Measurements from ENCODE around the gene DTNA. TPM values are rescaled to one million over a fixed set of nuclear protein-coding genes. Genes with fewer than 3 reads are reported as not detected.

Gene DTNA
- total RNA-seq, 2 donors from 2014 or later = 41.0 to 78.4 TPM

GRCh38 chr18:34772887-34773286 lies 62.8 kb downstream of the DTNA start:
- no peak for DNase-seq (ENCODE audit: low spot score)
- Histone ChIP-seq H3K4me1 (ENCODE audit: control insufficient read depth in 1 of 2, low read depth in 2 of 2) (peaks cover 13 to 32% of the 10 kb centered on the region in 2 donors), H3K27ac (peak overlapping the region in 1 of 2 donors; percentile 12), H3K27me3 (replicated peaks; ENCODE audit: insufficient read depth) (no peaks in the 10 kb centered on the region), H3K4me3 (no peak overlapping the region), H3K9me3 (no peaks in the 10 kb centered on the region), H3K36me3 (no peaks in the 10 kb centered on the region)
- no peak for ATAC-seq (ENCODE audit: insufficient number of reproducible peaks, low FRiP score, low read depth)
- TF ChIP-seq CTCF (IDR thresholded peaks at IDR 0.05) = no peak

GRCh38 chr18:34773378-34773777 lies 63.3 kb downstream of the DTNA start:
- Histone ChIP-seq H3K4me1 (ENCODE audit: control insufficient read depth in 1 of 2, low read depth in 2 of 2) (peaks cover 13 to 32% of the 10 kb centered on the region in 2 donors), H3K27me3 (replicated peaks; ENCODE audit: insufficient read depth) (no peaks in the 10 kb centered on the region), H3K9me3 (no peaks in the 10 kb centered on the region), H3K4me3 (peak overlapping the region; percentile 54), H3K27ac (peak overlapping the region in 1 of 2 donors; percentile 12), H3K36me3 (no peaks in the 10 kb centered on the region)
- DNase-seq (ENCODE audit: low spot score) = no peak
- ATAC-seq (ENCODE audit: insufficient number of reproducible peaks, low FRiP score, low read depth) = no peak
- no peak for TF ChIP-seq CTCF (IDR thresholded peaks at IDR 0.05)

GRCh38 chr18:34773961-34774766 lies 64.1 kb downstream of the DTNA start:
- H3K4me3 ChIP-seq = peak overlapping the region; percentile 54
- H3K27ac ChIP-seq = peak overlapping the region in 1 of 2 donors; percentile 12
- ATAC-seq (ENCODE audit: insufficient number of reproducible peaks, low FRiP score, low read depth) (no peak), DNase-seq (ENCODE audit: low spot score) (no peak)
- no peak for TF ChIP-seq CTCF (IDR thresholded peaks at IDR 0.05)
- peaks cover 13 to 32% of the 10 kb centered on the region in 2 donors for H3K4me1 ChIP-seq (ENCODE audit: control insufficient read depth in 1 of 2, low read depth in 2 of 2)
- H3K9me3 ChIP-seq = no peaks in the 10 kb centered on the region
- no peaks in the 10 kb centered on the region for H3K36me3 ChIP-seq
- H3K27me3 ChIP-seq (replicated peaks; ENCODE audit: insufficient read depth) = no peaks in the 10 kb centered on the region

GRCh38 chr18:34775461-34775860 lies 65.4 kb downstream of the DTNA start:
- DNase-seq (ENCODE audit: low spot score) (no peak), ATAC-seq (ENCODE audit: insufficient number of reproducible peaks, low FRiP score, low read depth) (no peak)
- Histone ChIP-seq H3K27me3 (replicated peaks; ENCODE audit: insufficient read depth) (no peaks in the 10 kb centered on the region), H3K27ac (no peak overlapping the region), H3K9me3 (no peaks in the 10 kb centered on the region), H3K36me3 (no peaks in the 10 kb centered on the region), H3K4me3 (no peak overlapping the region), H3K4me1 (ENCODE audit: control insufficient read depth in 1 of 2, low read depth in 2 of 2) (peaks cover 13 to 32% of the 10 kb centered on the region in 2 donors)
- TF ChIP-seq CTCF (IDR thresholded peaks at IDR 0.05) = no peak

GRCh38 chr18:34779112-34779511 lies 69.0 kb downstream of the DTNA start:
- no peaks in the 10 kb centered on the region for H3K27me3 ChIP-seq (replicated peaks; ENCODE audit: insufficient read depth)
- no peak overlapping the region for H3K4me3 ChIP-seq
- DNase-seq (ENCODE audit: low spot score) = no peak
- no peaks in the 10 kb centered on the region for H3K9me3 ChIP-seq
- no peak overlapping the region for H3K27ac ChIP-seq
- no peaks in the 10 kb centered on the region for H3K36me3 ChIP-seq
- no peak for ATAC-seq (ENCODE audit: insufficient number of reproducible peaks, low FRiP score, low read depth)
- peaks cover 2 to 18% of the 10 kb centered on the region in 2 donors for H3K4me1 ChIP-seq (ENCODE audit: control insufficient read depth in 1 of 2, low read depth in 2 of 2)
- no peak for TF ChIP-seq CTCF (IDR thresholded peaks at IDR 0.05)
